Epithelial cell of esophagus (primary cell): ENCODE data around the gene SLC6A6.

Experiments used
- DNase-seq: peaks from one replicate; pipeline ENCODE4 v3.0.0; 2010; ENCODE audit warnings: low read depth
- H3K4me3 ChIP-seq: 2 replicates; pipeline ENCODE4 v1.5.1; 2011; ENCODE audit warnings: mild to moderate bottlenecking, low read length, control low read depth
- CTCF ChIP-seq: IDR thresholded peaks from 2 replicates; pipeline ENCODE4 v1.5.1; 2011; ENCODE audit warnings: low read depth, mild to moderate bottlenecking, low read length, control low read depth, inconsistent platforms; ENCODE audit not compliant: insufficient read depth; ENCODE audit errors: missing control alignments

The SLC6A6 gene

GRCh38 chr3:14505001-14505802 is 102.8 kb downstream of the SLC6A6 start:
- H3K4me3 ChIP-seq: no peak overlapping the region
- no peak for TF ChIP-seq CTCF
- no peak for DNase-seq

GRCh38 chr3:14505803-14506500 is 103.5 kb downstream of the SLC6A6 start:
- H3K4me3 ChIP-seq: no peak overlapping the region
- TF ChIP-seq CTCF: no peak
- no peak for DNase-seq

GRCh38 chr3:14506626-14507304 is 104.4 kb downstream of the SLC6A6 start:
- TF ChIP-seq CTCF: no peak
- H3K4me3 ChIP-seq: no peak overlapping the region
- DNase-seq: no peak

- no peak overlapping the region for H3K4me3 ChIP-seq
- DNase-seq: no peak
- no peak for TF ChIP-seq CTCF
Observed at GRCh38 chr3:14507305-14507741, 104.9 kb downstream of the SLC6A6 start.

- no peak for DNase-seq
- TF ChIP-seq CTCF: no peak
- no peak overlapping the region for H3K4me3 ChIP-seq
Observed at GRCh38 chr3:14507757-14508504, 105.5 kb downstream of the SLC6A6 start.

- no peak for DNase-seq
- H3K4me3 ChIP-seq: no peak overlapping the region
- TF ChIP-seq CTCF: no peak
Observed at GRCh38 chr3:14508505-14508819, 106.1 kb downstream of the SLC6A6 start.
